K562 (cell line): Measurements from ENCODE around the gene FHIT. TPM values are rescaled to one million over a fixed set of nuclear protein-coding genes. Genes with fewer than 3 reads are reported as not detected.

Source experiments
- CTCFL ChIP-seq: IDR thresholded peaks from 2 replicates; pipeline ENCODE4 v1.6.1; 2011; ENCODE audit warnings: borderline replicate concordance, low read depth, mild to moderate bottlenecking, moderate library complexity, low read length; ENCODE audit not compliant: insufficient read depth, poor library complexity, severe bottlenecking
- ELK1 ChIP-seq: sonication (generic); formaldehyde crosslinking; IDR thresholded peaks from 2 replicates; pipeline ENCODE4 v1.8.1; 2022; ENCODE audit warnings: missing genetic modification reagents
- ESRRB ChIP-seq: fragments of 250-450 bp; sonication (Bioruptor Pico); IDR thresholded peaks from 2 replicates; pipeline ENCODE4 v1.5.0; 2020; ENCODE audit warnings: mild to moderate bottlenecking, moderate library complexity, borderline replicate concordance
- SPI1 ChIP-seq: IDR thresholded peaks from 2 replicates; pipeline ENCODE4 v1.6.1; 2011; ENCODE audit warnings: low read depth, low read length, control low read depth, borderline replicate concordance
- TAF7 ChIP-seq: fragments of 450-650 bp; IDR thresholded peaks from 2 replicates; pipeline ENCODE4 v1.6.1; 2016; ENCODE audit warnings: missing genetic modification characterization, missing compliant biosample characterization
- ZBED1 ChIP-seq: IDR thresholded peaks from 2 replicates; pipeline ENCODE4 v1.6.1; 2014
- ZBTB17 ChIP-seq: fragments of 450-650 bp; formaldehyde crosslinking; IDR thresholded peaks from 2 replicates; pipeline ENCODE4 v1.4.0; 2020; ENCODE audit warnings: mild to moderate bottlenecking
- ZBTB34 ChIP-seq: fragments of 250-450 bp; sonication (Bioruptor Pico); IDR thresholded peaks from 2 replicates; pipeline ENCODE4 v1.8.0; 2021; ENCODE audit warnings: mild to moderate bottlenecking, moderate library complexity
- ZNF407 ChIP-seq: fragments of 450-650 bp; IDR thresholded peaks from 2 replicates; pipeline ENCODE4 v1.6.1; 2016; ENCODE audit warnings: low read depth
- polyA plus RNA-seq, 8 experiments: library from polyadenylated mRNA; depleted of rRNA in 4 of 8; stranded (reverse) in 5 of 8; unstranded in 3 of 8; fragments of >200 nt; fragmentation: Nextera tagmentation in 2 of 8; fragmentation: Illumina TruSeq in 1 of 8; extraction: Ambion mirVana in 2 of 8; extraction: Trizol in 1 of 8; gene quantifications; 2 replicates each; pipeline versions ENCODE4 v1.2.1 to v1.2.3, GENCODE V29; 2011 to 2014; ENCODE audit warnings: inconsistent platforms in 1 of 8, missing spikeins in 1 of 8
- total RNA-seq, 7 experiments: library from RNA; depleted of rRNA in 6 of 7; stranded (reverse); fragments of >200 nt in 6 of 7; fragmentation: Illumina TruSeq in 2 of 7; extraction: Trizol in 2 of 7; gene quantifications; 2 replicates each; pipeline versions ENCODE4 v1.2.1 to v1.2.3, GENCODE V29; 2011 to 2021; ENCODE audit warnings: low replicate concordance in 1 of 7
- TF ChIP-seq, protein P1 (sequence below): conservative IDR thresholded peaks from 2 replicates; pipeline ENCODE4 v1.6.1; 2011; ENCODE audit warnings: low read depth, mild to moderate bottlenecking, low read length; ENCODE audit not compliant: control insufficient read depth

The FHIT gene
- total and polyA plus RNA-seq, 9 of the 15 experiments (the other 6 are each of a cell fraction or from before 2014, with no cell fraction given), result 1.7 to 9.1 (median 4.3) TPM

DNA sequence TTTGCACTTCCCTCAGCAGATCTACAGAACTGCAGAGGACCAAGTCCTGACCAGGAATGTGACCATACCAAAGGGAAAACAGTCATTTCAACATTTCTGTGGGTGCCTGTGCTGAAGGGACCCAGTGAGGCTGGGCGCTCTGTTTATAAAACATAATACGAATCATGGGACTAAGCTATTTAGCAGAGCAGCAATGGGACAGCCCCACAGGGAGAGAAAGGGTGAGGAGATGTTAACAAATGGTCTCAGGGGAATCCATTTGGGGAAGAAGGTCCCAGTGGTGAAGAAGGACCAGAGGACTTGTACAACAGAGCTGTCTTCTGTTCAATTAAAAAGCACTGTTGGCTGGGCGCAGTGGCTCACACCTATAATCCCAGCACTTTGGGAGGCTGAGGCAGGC, 1025.4 kb downstream of the FHIT start (continued):
- no peak for TF ChIP-seq ZNF407
- no peak for TF ChIP-seq CTCFL
- TF ChIP-seq ZBTB34 (CRISPR knock-in tag), result no peak
- TF ChIP-seq ELK1 (CRISPR knock-in tag), result no peak
- TF ChIP-seq TAF7, result no peak
- TF ChIP-seq, protein P1, sequence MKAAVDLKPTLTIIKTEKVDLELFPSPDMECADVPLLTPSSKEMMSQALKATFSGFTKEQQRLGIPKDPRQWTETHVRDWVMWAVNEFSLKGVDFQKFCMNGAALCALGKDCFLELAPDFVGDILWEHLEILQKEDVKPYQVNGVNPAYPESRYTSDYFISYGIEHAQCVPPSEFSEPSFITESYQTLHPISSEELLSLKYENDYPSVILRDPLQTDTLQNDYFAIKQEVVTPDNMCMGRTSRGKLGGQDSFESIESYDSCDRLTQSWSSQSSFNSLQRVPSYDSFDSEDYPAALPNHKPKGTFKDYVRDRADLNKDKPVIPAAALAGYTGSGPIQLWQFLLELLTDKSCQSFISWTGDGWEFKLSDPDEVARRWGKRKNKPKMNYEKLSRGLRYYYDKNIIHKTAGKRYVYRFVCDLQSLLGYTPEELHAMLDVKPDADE, result no peak
- no peak for TF ChIP-seq ZBED1
- TF ChIP-seq ZBTB17, result no peak
- TF ChIP-seq SPI1, result no peak
- no peak for TF ChIP-seq ESRRB (CRISPR knock-in tag)
